H1 (cell line): Measurements from ENCODE around the gene RELL2. TPM values are rescaled to one million over a fixed set of nuclear protein-coding genes. Genes with fewer than 3 reads are reported as not detected.

Experiments
- CTCF ChIA-PET: fragments of 300-600 bp; sonication (Branson Sonifier 250); formaldehyde crosslinking; loops from one replicate; lab custom pipeline; 2021; ENCODE audit not compliant: partially characterized antibody; lab: Charles Lee
- POLR2A ChIA-PET: fragments of 300-600 bp; sonication (Branson Sonifier 250); formaldehyde crosslinking; loops from one replicate; lab custom pipeline; 2021; ENCODE audit warnings: inconsistent platforms; ENCODE audit not compliant: partially characterized antibody; lab: Charles Lee
- DNase-seq, 2 experiments: peaks; one replicate each; pipeline versions ENCODE4 v3.0.0 to v3.0.0-alpha.2; 2010 to 2022; ENCODE audit warnings: low spot score in 2 of 2, low read depth in 1 of 2, mixed read lengths in 1 of 2
- FAIRE-seq: peaks from 2 replicates; lab custom pipeline; 2011; peaks lifted over from hg19 to GRCh38; lab: Jason Lieb, UNC
- H2AFZ ChIP-seq: 2 replicates; pipeline ENCODE4 v1.8.1; 2012; ENCODE audit warnings: low read length, inconsistent platforms
- H2AK5ac ChIP-seq: 2 replicates; pipeline ENCODE4 v1.6.1; 2013; ENCODE audit warnings: low read depth, low read length
- H2BK120ac ChIP-seq: replicated peaks from 2 replicates; pipeline ENCODE3; 2013; ENCODE audit warnings: low read depth, low read length, inconsistent platforms
- H2BK12ac ChIP-seq: 2 replicates; pipeline ENCODE4 v1.6.1; 2013; ENCODE audit warnings: low read depth, low read length
- H2BK15ac ChIP-seq: 2 replicates; pipeline ENCODE4 v1.6.1; 2013; ENCODE audit warnings: low read length
- H2BK20ac ChIP-seq: 2 replicates; pipeline ENCODE4 v1.6.1; 2013; ENCODE audit warnings: low read length
- H2BK5ac ChIP-seq: 2 replicates; pipeline ENCODE4 v1.6.1; 2013; ENCODE audit warnings: low read depth, low read length
- H3K14ac ChIP-seq: 2 replicates; pipeline ENCODE4 v1.6.1; 2013; ENCODE audit warnings: inconsistent platforms; ENCODE audit not compliant: insufficient read length
- H3K18ac ChIP-seq: 2 replicates; pipeline ENCODE4 v1.6.1; 2013; ENCODE audit warnings: low read length; ENCODE audit errors: extremely low read depth
- H3K23ac ChIP-seq: 2 replicates; pipeline ENCODE4 v1.6.1; 2013; ENCODE audit warnings: inconsistent platforms; ENCODE audit not compliant: insufficient read length
- H3K23me2 ChIP-seq: 2 replicates; pipeline ENCODE4 v1.6.1; 2013; ENCODE audit warnings: low read depth, low read length
- H3K27ac ChIP-seq: 2 replicates; pipeline ENCODE4 v1.6.1; 2011; ENCODE audit warnings: low read depth, low read length, inconsistent platforms
- H3K27me3 ChIP-seq, 4 experiments: replicated peaks in 1 of 4; 1 replicate in 1 of 4; 2 replicates in 3 of 4; pipeline versions ENCODE4 v1.6.1 to v1.8.1; 2011 to 2013; ENCODE audit warnings: low read length in 3 of 4, mild to moderate bottlenecking in 3 of 4, inconsistent platforms in 2 of 4, mixed read lengths in 2 of 4, moderate library complexity in 1 of 4; ENCODE audit not compliant: control insufficient read depth in 3 of 4, insufficient read depth in 3 of 4; ENCODE audit errors: extremely low read depth in 1 of 4
- H3K36me3 ChIP-seq, 4 experiments: 2 replicates each; pipeline versions ENCODE4 v1.6.1 to v1.8.1; 2011 to 2013; ENCODE audit warnings: mild to moderate bottlenecking in 4 of 4, low read length in 3 of 4, moderate library complexity in 2 of 4, control low read depth in 1 of 4, inconsistent platforms in 1 of 4; ENCODE audit not compliant: insufficient read depth in 4 of 4, control insufficient read depth in 2 of 4
- H3K4ac ChIP-seq: replicated peaks from 2 replicates; pipeline ENCODE3; 2013; ENCODE audit warnings: low read length, low read depth, mixed read lengths, inconsistent platforms; ENCODE audit not compliant: insufficient read length
- H3K4me1 ChIP-seq, 4 experiments: replicated peaks in 1 of 4; 1 replicate in 1 of 4; 2 replicates in 3 of 4; pipeline versions ENCODE4 v1.6.1 to v1.8.1; 2011 to 2013; ENCODE audit warnings: low read length in 3 of 4, inconsistent platforms in 2 of 4, mixed read lengths in 1 of 4; ENCODE audit not compliant: insufficient read depth in 4 of 4, control insufficient read depth in 3 of 4
- H3K4me2 ChIP-seq, 2 experiments: 2 replicates each; pipeline versions ENCODE4 v1.6.1 to v1.8.1; 2011 to 2013; ENCODE audit warnings: low read depth in 2 of 2, low read length in 2 of 2, control low read depth in 1 of 2, inconsistent platforms in 1 of 2, mild to moderate bottlenecking in 1 of 2; ENCODE audit not compliant: insufficient read depth in 1 of 2
- H3K4me3 ChIP-seq, 4 experiments: fragments of 200-600, 300-600 bp in 1 of 4; sonication (generic), shearing (Covaris generic), sonication (Bioruptor Twin) in 1 of 4; 2 replicates each; pipeline versions ENCODE4 v1.5.1 to v1.8.1; 2011 to 2016; ENCODE audit warnings: low read length in 4 of 4, low read depth in 3 of 4, control low read depth in 2 of 4, inconsistent platforms in 2 of 4, mild to moderate bottlenecking in 2 of 4, mixed read lengths in 1 of 4, moderate library complexity in 1 of 4; ENCODE audit not compliant: insufficient read depth in 2 of 4; ENCODE audit errors: extremely low read depth in 1 of 4
- H3K56ac ChIP-seq: replicated peaks from 2 replicates; pipeline ENCODE3; 2013; ENCODE audit warnings: low read depth, mild to moderate bottlenecking, mixed read lengths, low read length, inconsistent platforms; ENCODE audit not compliant: insufficient read length
- H3K79me1 ChIP-seq: 2 replicates; pipeline ENCODE4 v1.6.1; 2013; ENCODE audit warnings: low read depth, low read length, control low read depth
- H3K79me2 ChIP-seq, 2 experiments: 2 replicates each; pipeline versions ENCODE4 v1.6.1 to v1.8.1; 2012 to 2013; ENCODE audit warnings: low read length in 2 of 2, mild to moderate bottlenecking in 2 of 2, inconsistent platforms in 1 of 2; ENCODE audit not compliant: insufficient read depth in 2 of 2, control insufficient read depth in 1 of 2
- H3K9ac ChIP-seq, 4 experiments: replicated peaks in 1 of 4; 1 replicate in 1 of 4; 2 replicates in 3 of 4; pipeline versions ENCODE4 v1.6.1 to v1.8.1; 2011 to 2013; ENCODE audit warnings: low read depth in 3 of 4, low read length in 3 of 4, control low read depth in 2 of 4, mild to moderate bottlenecking in 2 of 4, moderate library complexity in 2 of 4, inconsistent platforms in 1 of 4; ENCODE audit errors: extremely low read depth in 1 of 4
- H3K9me3 ChIP-seq, 2 experiments: 2 replicates each; pipeline versions ENCODE4 v1.6.1 to v1.8.1; 2012 to 2013; ENCODE audit warnings: mild to moderate bottlenecking in 2 of 2, moderate library complexity in 2 of 2, control low read depth in 1 of 2, inconsistent platforms in 1 of 2, low read depth in 1 of 2, low read length in 1 of 2, mixed read lengths in 1 of 2; ENCODE audit not compliant: insufficient read depth in 2 of 2
- H4K20me1 ChIP-seq, 2 experiments: replicated peaks in 1 of 2; 2 replicates each; pipeline versions ENCODE3 to v1.8.1; 2011 to 2013; ENCODE audit warnings: inconsistent platforms in 2 of 2, low read length in 2 of 2, mild to moderate bottlenecking in 1 of 2; ENCODE audit not compliant: insufficient read depth in 2 of 2, control insufficient read depth in 1 of 2
- H4K5ac ChIP-seq: 2 replicates; pipeline ENCODE4 v1.6.1; 2013; ENCODE audit warnings: low read length, low read depth, mixed read lengths, inconsistent platforms; ENCODE audit not compliant: insufficient read length
- H4K8ac ChIP-seq: 2 replicates; pipeline ENCODE4 v1.8.0; 2013; ENCODE audit warnings: mild to moderate bottlenecking, moderate library complexity, low read length, inconsistent platforms; ENCODE audit not compliant: insufficient read depth; ENCODE audit errors: extremely low read depth
- H4K91ac ChIP-seq: replicated peaks from 2 replicates; pipeline ENCODE3; 2013; ENCODE audit warnings: low read length, mixed read lengths, inconsistent platforms; ENCODE audit not compliant: insufficient read length
- CBX8 ChIP-seq: fragments of 300-800, 300-1000 bp; sonication (generic); IDR thresholded peaks from 2 replicates; pipeline ENCODE4 v1.7.1; 2016; ENCODE audit warnings: low read depth, low read length, borderline replicate concordance
- JUND ChIP-seq: IDR thresholded peaks from 2 replicates; pipeline ENCODE4 v1.6.1; 2011; ENCODE audit warnings: mild to moderate bottlenecking, improper control_type of control experiment, low read length
- POU5F1 ChIP-seq: IDR thresholded peaks from 2 replicates; pipeline ENCODE4 v1.6.1; 2011; ENCODE audit warnings: low read depth, mild to moderate bottlenecking, low read length, moderate library complexity
- SUZ12 ChIP-seq: fragments of 200-600 bp; sonication (generic); IDR thresholded peaks from 2 replicates; pipeline ENCODE4 v1.6.1; 2012; ENCODE audit warnings: mild to moderate bottlenecking, inconsistent platforms, low read length, moderate library complexity, mixed read lengths
- WGBS, 2 experiments: shearing (Covaris generic) in 1 of 2; methylation state at CpG; one replicate each; pipeline versions ENCODE4 v1.1.6 to v1.1.7; 2013 to 2015; ENCODE audit warnings: low lambda C conversion rate in 2 of 2, mixed read lengths in 2 of 2, inconsistent platforms in 1 of 2, low coverage in 1 of 2, missing lambda C conversion rate in 1 of 2; ENCODE audit not compliant: insufficient replicate concordance in 2 of 2, insufficient coverage in 1 of 2, insufficient read length in 1 of 2; ENCODE audit errors: extremely low coverage in 1 of 2, missing lambda C conversion rate in 1 of 2; 5-methylcytosine and 5-hydroxymethylcytosine counted together
- polyA plus RNA-seq, 7 experiments: library from polyadenylated mRNA; depleted of rRNA in 3 of 7; stranded (reverse) in 5 of 7; unstranded in 2 of 7; fragments of >200 nt in 5 of 7; fragments of 200-250 nt in 2 of 7; gene quantifications; 1 replicate in 5 of 7; 2 replicates in 1 of 7; 4 replicates in 1 of 7; pipeline versions ENCODE4 v1.2.1 to v1.2.3, GENCODE V29; 2011 to 2013; ENCODE audit warnings: missing spikeins in 2 of 7, mixed read lengths in 2 of 7
- total RNA-seq: library from RNA; stranded (reverse); fragmentation: NEBNext Ultra II Directional; extraction: Animal tissue kit (Norgen Biotek cat#: 25700); gene quantifications from 2 replicates; pipeline ENCODE4 v1.2.1, GENCODE V29; 2021

The RELL2 gene
- total and polyA plus RNA-seq, 2 of the 8 experiments (the other 6 are each of a cell fraction or from before 2014, with no cell fraction given) = 18.6 to 23.7 TPM

DNA sequence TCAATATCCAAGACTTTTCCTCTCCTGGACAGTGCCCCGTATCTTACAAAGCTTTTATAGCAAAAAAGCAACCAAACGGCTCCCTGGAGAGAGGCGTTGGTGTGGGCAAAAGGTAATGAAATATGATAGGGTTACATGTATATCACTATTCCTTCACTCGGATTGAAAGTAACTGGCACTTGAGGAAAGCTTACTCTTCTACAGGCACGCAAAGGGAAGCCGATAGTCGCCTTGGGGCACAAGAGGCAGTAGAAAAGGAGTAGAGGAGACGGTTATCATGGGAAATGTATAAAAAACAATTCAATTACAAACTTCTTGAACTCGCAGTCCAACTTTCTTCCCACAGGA, 19.1 kb upstream of the RELL2 start:
- POLR2A ChIA-PET = interaction anchor here (0.8 to 8.2 kb wide), 8 partner anchors 9 to 26 kb away, joined by 3 to 75 read pairs (median 6); partner anchors contain the start of genes HDAC3 and RELL2

More for the DNA sequence above, 19.1 kb upstream of the RELL2 start:
- H2AK5ac ChIP-seq = no peak overlapping the region
- H3K23me2 ChIP-seq = peaks cover 3% of the 10 kb centered on the region; the same call in 1 of the 2 replicates
- H3K27me3 ChIP-seq = no peaks in the 10 kb centered on the region
- peak overlapping the region; percentile 17; the same call in 1 of the 2 replicates for H3K27ac ChIP-seq
- CTCF ChIA-PET = interaction anchor here (0.5 to 11.4 kb wide), 10 partner anchors 10 to 946 kb away, joined by 3 to 150 read pairs (median 3); partner anchors contain the start of genes HDAC3 and RELL2
- H2BK15ac ChIP-seq = no peak overlapping the region
- no peak overlapping the region for H3K14ac ChIP-seq
- H3K36me3 ChIP-seq = peaks cover 2 to 22% (median 14%) of the 10 kb centered on the region in 4 experiments; a peak in 7 of 8 replicates
- no peak overlapping the region for H2BK20ac ChIP-seq
- peaks cover 0 to 4% of the 10 kb centered on the region in 2 experiments for H4K20me1 ChIP-seq
- H3K9ac ChIP-seq = peak overlapping the region in 3 of 4 experiments; percentile 64 to 85 (median 70); a peak in 4 of 7 replicates
- no peak overlapping the region; the same call in 1 of the 2 replicates for H3K18ac ChIP-seq
- FAIRE-seq = peak; percentile 13
- H3K9me3 ChIP-seq = no peaks in the 10 kb centered on the region
- H3K56ac ChIP-seq = no peak overlapping the region
- H3K4me1 ChIP-seq = peaks cover 0 to 4% (median 2%) of the 10 kb centered on the region in 4 experiments; a peak in 3 of 7 replicates
- peak overlapping the region; percentile 74 to 97 (median 84); a peak in 7 of 8 replicates for H3K4me3 ChIP-seq
- no peak overlapping the region for H3K4ac ChIP-seq
- H4K5ac ChIP-seq = no peak overlapping the region
- no peak overlapping the region for H2BK12ac ChIP-seq
- H2AFZ ChIP-seq = no peak overlapping the region
- H3K4me2 ChIP-seq = peak overlapping the region; percentile 93 to 99
- no peak overlapping the region for H4K91ac ChIP-seq
- WGBS, 2 experiments = 57% methylated on average over 9 of the region's 9 CpGs; no CpG with 5 or more reads in 1 of the 2 experiments
- no peak overlapping the region for H3K23ac ChIP-seq
- peaks cover 8 to 49% of the 10 kb centered on the region in 2 experiments for H3K79me2 ChIP-seq
- H2BK120ac ChIP-seq = no peak overlapping the region
- no peak overlapping the region for H4K8ac ChIP-seq
- DNase-seq = no peak
- TF ChIP-seq SUZ12 = no peak
- TF ChIP-seq JUND = no peak
- TF ChIP-seq CBX8 = no peak
- no peak for TF ChIP-seq POU5F1
- TF ChIP-seq, all 59 proteins: peak for 0
- no peaks in the 10 kb centered on the region; the same call in 1 of the 2 replicates for H3K79me1 ChIP-seq
- H2BK5ac ChIP-seq = 0 out of 2 replicates have a peak overlapping the region, but pooled peaks have one; percentile 40
